HT1080 (cell line): ENCODE measurements around the gene SGK1. TPM values are rescaled to one million over a fixed set of nuclear protein-coding genes. Genes with fewer than 3 reads are reported as not detected.
A peak's percentile ranks its signal among the peaks of the same experiment; 100 is the strongest.
"Not testable (repeated sequence)": the region's sequence is repeated elsewhere in the genome, so short reads cannot be mapped to it uniquely, and the experiment has no call there.

Source experiments
- DNase-seq: peaks from one replicate; pipeline ENCODE4 v3.0.0-alpha.2; 2015; ENCODE audit warnings: low read depth
- total RNA-seq: library from RNA; depleted of rRNA; stranded (reverse); fragments of >200 nt; shearing (Covaris generic); gene quantifications from 2 replicates; pipeline ENCODE4 v1.2.3, GENCODE V29; 2014

The SGK1 gene
- total RNA-seq, 1 experiment from 2014 or later, result 169 TPM

DNA sequence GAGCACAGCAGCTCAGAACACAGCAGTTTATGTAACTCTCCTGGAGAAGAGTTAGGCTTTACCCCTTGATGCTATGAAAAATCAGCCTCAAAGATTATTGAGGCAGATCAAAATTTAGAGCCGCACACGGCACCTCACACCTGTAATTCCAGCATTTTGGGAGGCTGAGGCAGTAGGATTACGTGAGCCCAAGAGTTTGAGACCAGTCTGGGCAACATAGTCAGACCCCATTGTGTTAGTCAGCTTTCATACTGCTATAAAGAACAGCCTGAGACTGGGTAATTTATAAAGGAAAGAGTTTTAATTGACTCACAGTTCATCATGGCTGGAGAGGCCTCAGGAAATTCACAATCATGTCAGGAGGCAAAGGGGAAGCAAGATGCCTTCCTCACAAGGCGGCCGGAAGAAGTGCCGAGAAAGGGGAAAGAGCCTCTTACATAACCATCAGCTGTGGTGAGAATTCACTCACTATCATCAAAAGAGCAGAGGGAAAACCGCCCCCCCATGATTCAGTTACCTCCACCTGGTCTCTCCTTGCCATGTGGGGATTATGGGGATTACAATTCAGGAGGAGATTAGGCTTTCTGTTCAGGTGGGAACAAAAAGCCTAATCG is 87.7 kb downstream of the SGK1 start:
- DNase-seq, result no peak

DNA sequence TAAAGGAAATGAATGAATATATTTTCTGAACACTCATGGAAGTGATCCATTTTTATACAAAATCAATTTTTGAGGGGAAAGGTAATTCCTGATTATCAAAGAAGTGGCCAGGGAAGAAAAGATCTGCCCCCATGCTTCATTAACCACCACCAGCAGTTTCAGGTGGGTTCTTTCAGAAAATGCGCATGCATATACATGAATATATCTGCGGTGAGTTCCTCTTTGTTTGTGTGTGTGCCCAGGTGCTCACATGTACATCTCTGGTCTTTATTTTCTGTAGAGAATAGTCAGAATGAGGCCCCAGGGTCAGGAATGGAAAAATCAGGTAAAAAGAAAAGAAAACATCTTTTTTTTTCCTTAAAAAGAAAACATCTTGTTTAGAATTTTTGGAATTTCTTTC is 88.4 kb downstream of the SGK1 start:
- DNase-seq, result no peak

DNA sequence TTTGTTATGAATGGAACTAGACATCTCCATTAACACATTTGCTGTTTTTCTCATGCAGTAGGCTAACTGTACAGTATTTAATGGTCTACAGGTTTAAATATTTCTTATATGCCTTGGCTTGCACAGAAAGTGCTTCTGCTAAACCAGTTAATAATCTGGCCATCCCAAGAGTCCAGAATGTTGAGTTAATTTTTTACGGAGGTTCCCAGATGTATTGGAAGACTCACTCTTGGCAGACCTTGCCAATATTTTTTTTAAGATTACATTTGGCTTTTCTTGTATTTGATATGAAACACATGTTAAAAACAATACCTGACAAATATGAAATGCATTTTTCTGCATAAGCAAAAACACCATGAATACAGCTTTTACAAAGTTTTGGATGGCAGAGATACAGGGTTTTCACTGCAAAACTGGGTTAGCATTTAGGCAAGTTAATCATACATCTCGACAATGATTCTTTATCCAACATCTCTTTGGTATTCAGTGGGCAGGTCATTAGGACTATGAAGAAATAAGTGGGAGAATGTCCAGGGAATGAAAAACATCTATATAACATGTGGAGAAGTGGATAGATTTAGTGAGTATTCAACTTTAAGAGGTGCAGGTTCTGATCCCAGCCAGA is 94.0 kb downstream of the SGK1 start:
- no peak for DNase-seq

DNA sequence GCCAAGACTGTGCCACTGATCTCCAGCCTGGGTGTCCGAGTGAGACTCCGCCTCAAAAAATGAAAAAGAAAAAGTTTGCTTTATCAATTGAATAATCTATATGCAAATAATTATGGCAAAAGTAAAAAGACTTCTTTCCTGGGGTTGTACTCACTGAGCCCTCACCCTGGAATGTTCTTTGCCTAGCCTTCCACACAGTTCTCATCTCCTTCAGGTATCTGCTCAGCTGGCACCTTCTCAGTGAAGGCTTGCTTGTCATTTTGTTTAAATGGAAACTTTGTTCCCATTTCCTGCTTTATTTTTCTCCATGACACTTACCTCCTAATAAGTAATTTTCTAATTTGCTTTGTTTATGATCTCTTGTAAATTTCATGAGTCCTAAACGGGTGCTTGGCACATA is 96.7 kb downstream of the SGK1 start:
- no peak for DNase-seq

DNA sequence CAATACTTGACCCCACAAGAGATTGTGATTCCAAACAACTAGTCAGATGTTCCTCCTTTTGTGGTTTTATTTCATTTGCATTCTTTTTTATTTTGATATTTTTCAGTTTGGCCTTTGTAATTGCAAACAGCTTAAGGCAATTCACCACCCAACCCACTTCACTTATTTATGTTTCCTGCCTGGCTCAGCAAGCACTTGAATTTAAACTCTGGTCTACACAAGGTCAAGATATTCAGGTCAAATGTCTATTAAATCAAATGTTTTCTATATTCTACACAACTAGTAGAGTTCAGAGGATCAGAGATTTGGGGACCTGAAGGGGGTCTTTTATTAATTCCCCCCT is 100.1 kb downstream of the SGK1 start:
- DNase-seq, result no peak

DNA sequence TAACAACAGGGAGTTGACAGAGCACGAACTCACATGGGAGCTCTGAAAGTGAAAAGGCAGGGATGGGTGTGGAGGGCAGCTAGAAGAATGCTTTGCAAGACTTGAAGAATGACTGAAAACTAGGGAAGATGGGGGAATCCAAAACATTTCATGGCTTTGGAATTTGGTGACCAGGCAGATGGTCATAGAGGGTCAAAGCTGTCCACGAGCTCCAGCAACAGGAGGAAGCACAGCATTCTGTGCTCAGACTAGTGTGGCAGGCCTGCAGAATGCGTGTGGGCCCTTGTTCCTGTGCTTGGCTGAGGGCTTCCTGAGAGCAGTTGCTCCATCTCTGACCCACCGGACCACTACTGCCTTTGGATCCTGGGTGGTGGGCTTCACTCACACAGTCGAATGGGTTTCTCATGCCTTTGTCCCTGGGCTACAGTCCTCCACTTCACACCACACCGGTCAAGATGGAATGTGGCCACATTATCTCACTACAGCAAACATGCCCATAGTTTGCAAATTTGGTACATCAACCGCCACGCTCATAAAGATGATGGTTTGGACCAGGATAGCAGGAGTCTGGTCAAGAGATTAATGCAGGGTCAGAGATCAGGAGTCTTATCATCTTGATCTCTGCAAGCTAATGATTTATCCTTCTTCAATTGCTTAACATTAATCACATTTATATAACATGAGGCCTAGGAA is 100.7 kb downstream of the SGK1 start:
- peak; percentile 12 for DNase-seq

DNA sequence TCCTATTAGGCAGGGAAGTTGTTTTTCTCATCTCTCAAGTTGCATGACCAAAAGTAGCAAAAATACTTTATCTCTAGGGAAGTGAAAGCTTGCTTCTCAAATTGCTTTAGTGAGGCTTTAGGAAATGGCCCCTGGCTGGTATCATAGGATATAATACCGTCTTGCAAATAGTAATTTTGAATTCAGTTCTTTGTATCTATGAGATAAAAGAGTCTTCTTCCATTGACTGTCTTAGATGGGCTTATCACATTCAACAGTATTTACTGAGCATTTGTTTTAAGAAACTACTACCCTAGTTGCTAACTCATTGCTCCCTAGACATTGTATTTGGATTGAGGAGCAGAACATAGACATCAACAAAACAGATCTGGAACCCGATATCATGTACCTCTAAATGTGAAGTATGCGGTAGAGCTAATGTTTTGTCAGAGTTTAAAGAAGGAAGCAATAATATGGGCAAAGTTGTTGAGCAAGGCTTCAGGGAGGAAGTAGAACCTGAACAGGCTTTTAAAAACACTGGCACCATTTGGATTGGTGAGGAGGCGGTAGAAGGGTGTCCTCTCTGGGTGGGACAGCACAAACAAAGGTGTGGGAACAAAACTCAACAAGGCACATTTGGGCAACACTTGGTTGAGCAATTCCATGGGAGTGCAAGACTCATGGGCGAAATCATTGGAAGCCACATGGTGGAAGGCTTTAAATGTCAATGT is 101.5 kb downstream of the SGK1 start:
- DNase-seq, result no peak

DNA sequence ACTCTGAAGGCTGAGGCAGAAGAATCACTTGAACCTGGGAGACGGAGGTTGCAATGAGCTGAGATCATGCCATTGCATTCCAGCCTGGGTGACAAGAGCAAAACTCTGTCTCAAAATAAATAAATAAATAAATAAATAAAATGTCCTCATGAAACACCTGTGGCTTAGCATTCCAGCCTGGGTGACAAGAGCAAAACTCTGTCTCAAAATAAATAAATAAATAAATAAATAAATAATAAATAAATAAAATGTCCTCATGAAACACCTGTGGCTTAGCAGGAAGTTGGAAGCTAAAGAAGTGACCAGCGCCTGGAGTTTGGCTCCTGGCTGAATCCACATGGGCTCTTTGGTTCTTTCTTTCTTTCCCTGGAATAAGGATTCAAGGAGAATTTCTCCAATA is 104.5 kb downstream of the SGK1 start:
- DNase-seq, result not testable (repeated sequence)

DNA sequence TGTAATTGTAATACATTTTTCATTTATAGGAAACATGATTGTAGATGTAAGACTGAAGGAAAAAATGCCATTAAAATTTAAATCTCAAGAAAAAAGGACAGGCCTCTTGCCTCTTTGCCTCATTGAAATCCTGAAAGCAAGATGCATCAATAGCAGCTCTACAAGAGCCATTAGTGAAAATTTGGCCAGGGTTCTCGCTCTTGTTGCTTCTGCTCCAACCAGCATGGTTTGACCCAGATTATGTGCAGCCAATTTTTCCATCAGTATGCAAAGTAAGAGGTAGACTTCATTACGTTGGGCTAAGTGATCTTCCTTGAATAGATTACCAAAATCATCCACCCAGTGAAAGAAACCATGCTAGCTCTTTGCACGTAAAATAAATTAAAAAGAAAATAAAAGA is 106.6 kb downstream of the SGK1 start:
- DNase-seq, result no peak

DNA sequence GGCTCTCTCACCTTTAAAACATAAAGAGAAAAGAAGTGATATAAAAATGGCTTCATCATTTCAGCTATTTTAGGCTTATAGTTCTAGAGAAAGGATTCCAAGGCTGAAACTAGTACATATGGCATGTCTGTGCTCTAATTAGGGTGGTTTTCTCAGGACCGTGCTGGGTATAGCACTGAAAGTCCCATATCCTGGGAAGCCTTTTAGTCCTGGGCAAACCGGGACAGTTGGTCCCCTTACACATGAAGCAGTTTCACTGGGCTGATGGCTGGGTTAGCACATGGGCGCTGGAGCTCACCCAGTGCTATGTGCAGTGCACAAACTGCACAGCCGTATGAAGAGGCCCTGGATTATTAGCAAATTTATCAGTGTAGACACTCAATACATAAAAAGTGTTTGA is 110.5 kb downstream of the SGK1 start:
- DNase-seq, result no peak

DNA sequence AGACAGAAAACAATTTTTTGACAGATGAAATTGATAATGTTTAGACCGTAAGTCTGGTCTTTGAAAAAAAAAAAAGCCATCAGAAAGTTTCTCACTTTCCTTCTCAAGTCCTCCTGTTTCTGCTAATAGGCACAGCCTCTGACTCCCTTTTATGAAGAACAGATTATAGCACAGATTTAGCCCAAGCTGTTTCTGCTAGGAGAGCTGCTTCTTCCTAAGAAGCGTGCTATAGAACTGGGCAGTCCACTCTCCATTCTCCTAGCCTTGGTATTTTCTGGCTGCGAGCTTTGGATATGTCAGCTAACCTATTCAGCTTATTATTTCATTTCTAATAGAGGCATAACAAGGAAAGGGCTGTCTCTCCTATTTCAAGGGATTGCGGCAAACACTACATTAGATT is 112.5 kb downstream of the SGK1 start:
- no peak for DNase-seq

DNA sequence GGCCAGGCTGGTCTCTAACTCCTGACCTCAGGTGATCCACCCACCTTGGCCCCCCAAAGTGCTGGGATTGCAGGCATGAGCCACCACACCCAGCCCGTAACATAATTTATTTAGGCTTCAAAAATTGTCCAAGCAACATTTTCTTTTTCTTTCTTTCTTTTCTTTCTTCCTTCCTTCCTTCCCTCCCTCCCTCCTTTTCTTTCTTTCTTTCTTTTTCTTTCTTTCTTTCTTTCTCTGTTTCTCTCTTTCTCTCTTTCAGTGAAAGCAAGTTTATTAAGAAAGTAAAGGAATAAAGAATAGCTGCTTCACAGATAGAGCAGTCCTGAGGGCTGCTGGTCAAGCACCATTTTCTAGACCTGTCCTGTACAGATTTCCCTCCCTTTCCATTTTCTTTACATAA is 113.2 kb downstream of the SGK1 start:
- not testable (repeated sequence) for DNase-seq

DNA sequence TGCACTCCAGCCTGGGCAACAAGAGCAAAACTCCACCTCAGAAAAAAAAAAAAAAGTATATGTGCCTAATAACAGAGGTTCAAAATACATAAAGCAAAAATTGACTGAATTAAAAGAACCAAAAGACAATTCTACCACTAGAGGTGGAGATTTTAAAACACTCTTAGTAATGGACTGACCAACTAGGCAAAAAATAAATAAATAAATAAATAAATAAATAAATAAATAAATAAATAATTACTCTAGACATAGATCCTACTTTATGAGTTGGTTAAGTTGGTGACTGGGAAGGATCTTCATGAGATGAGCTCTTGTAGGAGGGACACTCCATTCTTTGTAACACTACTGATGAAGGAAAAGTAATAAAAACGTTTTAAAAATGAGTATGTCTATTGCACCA is 113.9 kb downstream of the SGK1 start:
- DNase-seq, result no peak

DNA sequence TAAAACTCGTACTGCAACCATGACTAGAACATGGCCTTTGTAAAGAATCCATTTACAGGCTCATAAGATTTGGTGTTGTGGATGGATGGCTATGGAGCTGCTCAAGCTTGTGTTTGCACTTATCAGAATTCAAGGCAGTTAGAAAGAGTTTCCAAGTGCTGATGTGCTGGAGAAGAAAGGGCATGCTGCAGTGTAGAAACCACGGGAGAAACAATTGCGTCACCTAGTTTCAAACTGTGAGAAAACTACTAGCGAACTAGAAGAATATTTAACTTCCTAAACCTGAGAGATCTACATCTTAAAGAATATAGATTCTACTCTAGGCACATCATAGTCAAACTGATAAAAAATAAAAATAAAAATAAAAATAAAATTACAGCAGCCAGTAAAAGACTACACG is 116.2 kb downstream of the SGK1 start:
- DNase-seq, result no peak

DNA sequence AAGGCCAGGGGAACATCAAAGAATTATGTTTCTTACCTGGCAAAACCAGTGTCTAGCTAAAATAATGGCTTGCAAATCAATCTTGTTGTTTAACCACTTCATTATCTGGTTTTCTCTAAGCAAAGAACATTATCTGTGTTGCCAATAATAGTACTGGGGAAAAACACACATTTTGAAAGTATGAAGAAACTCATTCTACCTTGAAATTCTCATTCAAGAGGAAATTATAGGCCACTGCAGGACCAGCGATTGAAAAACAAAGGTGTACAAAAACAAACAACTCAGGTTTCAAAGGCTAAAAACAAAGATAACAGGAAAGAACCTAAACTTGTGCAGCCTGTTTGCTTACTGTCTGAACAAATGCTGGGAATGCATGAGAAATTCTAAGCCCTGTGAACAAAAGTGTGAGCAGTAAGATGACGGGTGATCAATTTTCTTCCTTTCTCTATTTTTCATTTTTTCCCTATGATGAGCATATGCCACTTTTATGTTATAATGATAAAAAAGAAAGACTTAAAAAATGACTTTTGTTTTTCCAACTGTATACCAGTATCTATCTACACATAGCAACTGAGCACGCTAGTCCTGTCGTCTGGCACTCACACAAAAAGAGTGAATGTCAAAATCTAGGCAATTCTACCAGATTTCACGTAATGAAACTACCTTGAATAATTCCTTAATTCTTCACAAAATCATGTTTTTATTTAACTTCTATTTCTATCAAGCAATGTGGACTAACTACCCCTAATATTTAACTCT is 117.9 kb downstream of the SGK1 start:
- DNase-seq, result no peak

DNA sequence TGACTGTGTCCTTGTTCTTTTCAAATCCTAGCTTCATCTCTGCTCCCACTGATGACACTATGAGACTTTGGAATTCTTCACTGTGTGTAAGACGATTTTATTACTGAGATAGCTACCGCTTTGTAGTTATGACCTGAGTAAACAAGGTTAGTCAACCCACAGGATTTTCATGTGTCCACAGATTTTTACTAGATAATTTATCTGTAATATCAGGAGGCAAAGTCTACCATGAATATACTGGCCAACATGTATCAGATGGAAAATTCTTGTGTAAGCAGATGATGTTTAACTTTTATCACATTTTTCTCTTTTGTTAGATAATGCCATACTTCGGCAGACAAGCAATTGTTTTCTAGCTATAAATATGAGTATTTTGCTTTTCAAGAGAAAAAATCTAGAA is 119.8 kb downstream of the SGK1 start:
- DNase-seq, result no peak

DNA sequence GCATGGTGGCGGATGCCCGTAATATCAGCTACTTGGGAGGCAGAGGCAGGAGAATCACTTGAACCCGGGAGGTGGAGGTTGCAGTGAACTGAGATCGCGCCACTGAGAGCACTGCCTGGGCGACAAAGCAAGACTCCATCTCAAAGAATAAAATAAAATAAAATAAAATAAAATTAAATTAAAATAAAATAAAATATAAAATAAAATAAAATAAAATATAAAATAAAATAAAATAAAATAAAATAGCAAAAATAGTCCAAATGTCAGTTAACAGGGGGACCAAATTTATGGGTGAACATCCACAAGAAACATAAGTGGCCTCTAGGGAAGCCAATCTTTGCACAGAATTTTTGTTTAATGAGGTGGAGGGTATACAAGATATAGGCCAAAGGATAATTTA is 120.2 kb downstream of the SGK1 start:
- not testable (repeated sequence) for DNase-seq

DNA sequence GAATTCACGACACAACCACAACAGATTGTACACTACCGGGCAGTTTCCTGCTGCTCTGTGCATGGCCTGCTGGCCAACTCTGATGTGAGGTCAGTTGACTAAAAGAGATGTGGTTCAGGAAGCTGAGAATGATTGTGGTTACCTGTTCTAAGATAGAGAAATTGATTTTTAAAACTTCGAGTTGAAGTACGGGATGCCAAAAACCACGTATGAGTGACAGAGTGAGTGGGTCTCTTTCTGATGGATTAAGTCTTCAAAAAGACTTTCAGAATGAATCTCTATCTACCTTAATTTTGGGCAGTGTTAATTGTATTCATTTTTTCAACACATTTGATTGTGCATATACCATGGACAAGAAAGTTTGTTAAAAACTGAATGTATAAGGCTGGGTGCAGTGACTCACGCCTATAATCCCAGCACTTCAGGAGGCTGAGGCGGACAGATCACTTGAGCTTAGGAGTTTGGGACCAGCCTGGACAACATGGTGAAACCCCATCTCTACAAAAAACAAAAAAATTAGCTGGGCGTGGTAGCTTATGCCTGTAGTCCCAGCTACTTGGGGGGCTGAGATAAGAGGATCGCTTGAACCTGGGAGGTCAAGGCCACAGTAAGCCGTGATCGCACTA is 121.2 kb downstream of the SGK1 start:
- no peak for DNase-seq

DNA sequence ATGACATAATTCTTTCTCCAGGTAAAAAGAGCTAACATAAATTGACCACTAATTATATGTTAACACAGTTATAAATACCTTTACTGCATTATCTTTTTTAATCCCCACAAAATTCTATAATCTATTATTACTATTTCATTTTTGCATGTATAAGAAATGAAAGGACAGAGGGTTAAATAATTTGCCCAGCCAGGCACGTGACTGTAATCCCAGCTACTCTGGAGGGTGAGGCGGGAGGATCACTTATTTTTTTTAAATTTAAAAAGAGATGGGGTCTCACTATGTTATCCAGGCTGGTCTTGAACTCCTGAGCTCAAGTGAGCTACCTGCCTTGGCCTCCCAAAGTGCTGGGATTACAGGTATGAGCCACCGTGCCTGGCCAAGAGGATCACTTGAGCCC is 121.9 kb downstream of the SGK1 start:
- DNase-seq, result no peak

DNA sequence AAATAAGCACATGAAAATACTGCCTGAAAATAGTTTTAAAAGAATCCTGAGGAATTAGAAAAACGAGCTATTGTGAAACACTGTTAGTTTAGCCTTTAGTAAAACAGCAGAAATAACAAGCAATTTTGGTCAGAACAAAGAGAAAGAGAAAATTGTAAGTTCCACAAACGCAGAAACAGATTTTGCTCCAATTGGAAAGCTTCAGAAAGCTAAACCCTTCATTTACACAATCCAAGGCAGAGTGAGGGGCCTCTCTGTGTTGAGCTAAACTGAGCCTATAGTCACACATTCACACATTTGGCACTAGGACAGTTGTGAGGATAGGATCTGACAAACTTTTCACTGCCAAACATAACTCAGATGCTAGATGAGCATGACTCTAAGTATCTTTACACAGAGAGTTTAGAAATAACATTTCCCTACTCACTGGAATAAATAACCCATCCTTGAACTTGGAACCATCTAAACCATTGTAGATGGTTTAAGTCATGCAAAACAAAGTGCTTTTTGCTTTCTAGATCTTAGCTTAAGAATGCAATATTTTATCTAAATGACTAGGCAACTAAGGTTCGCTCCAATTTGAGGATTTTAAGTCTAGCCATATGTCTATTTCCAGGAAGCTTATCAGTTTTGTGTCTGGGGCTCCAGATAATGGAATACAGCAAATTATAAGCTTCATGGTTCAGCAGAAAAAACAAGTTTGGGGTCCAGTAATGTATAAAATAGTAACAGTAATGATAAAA is 122.6 kb downstream of the SGK1 start:
- DNase-seq, result no peak
